HCT116 (cell line): Measurements from ENCODE around the gene KRTAP23-1. TPM values are rescaled to one million over a fixed set of nuclear protein-coding genes. Genes with fewer than 3 reads are reported as not detected.

Source experiments
- ATAC-seq: fragments of 200-7000 bp; cut with Tn5 transposase; 2 replicates; pipeline ENCODE4 v1.9.1; 2020; ENCODE audit warnings: mild to moderate bottlenecking, moderate library complexity
- BruUV-seq: library from RNA; stranded (reverse); fragments of 400-500 nt; replicated peaks from 2 replicates; lab custom pipeline; 2021; lab: Mats Ljungman, UMichigan
- CTCF ChIA-PET: fragments of 300-600 bp; sonication (Branson Sonifier 250); formaldehyde crosslinking; loops from one replicate; lab custom pipeline; 2021; ENCODE audit warnings: antibody characterized with exemption; lab: Charles Lee
- POLR2A ChIA-PET: fragments of 300-600, 350-600 bp; sonication (Branson Sonifier 250); formaldehyde crosslinking; loops from one replicate; lab custom pipeline; 2021; ENCODE audit warnings: antibody characterized with exemption; lab: Charles Lee
- RAD21 ChIA-PET, 2 experiments: fragments of 300-600 bp; sonication (Branson Sonifier 250); formaldehyde crosslinking; loops; one replicate each; lab custom pipeline; 2023; ENCODE audit warnings: low total read pairs in 2 of 2; ENCODE audit not compliant: uncharacterized antibody in 2 of 2, unreplicated experiment in 2 of 2, low non-redundant PET in 1 of 2; lab: Charles Lee
- DNase-seq: peaks from one replicate; pipeline ENCODE4 v3.0.0-alpha.2; 2010; ENCODE audit warnings: low read depth, low spot score
- H2AFZ ChIP-seq: fragments of 200-600 bp; shearing (Covaris generic), sonication (generic); 2 replicates; pipeline ENCODE4 v1.6.1; 2017; ENCODE audit warnings: low read depth, mixed run types, mixed read lengths, antibody characterized with exemption, low read length; ENCODE audit not compliant: poor library complexity, severe bottlenecking
- H3K27ac ChIP-seq: 2 replicates; pipeline ENCODE4 v1.5.1; 2012; ENCODE audit warnings: low read depth, low read length
- H3K27me3 ChIP-seq: fragments of 200-600 bp; sonication (generic); 2 replicates; pipeline ENCODE4 v1.6.1; 2016; ENCODE audit warnings: mixed run types, low read length, mixed read lengths; ENCODE audit not compliant: insufficient read depth
- H3K36me3 ChIP-seq, 2 experiments: fragments of 200-500 bp in 1 of 2; fragments of 200-600 bp in 1 of 2; sonication (Bioruptor generic) in 1 of 2; sonication (generic) in 1 of 2; 2 replicates each; pipeline versions ENCODE4 v1.5.1 to v1.6.1; 2014 to 2016; ENCODE audit warnings: low read length in 2 of 2, inconsistent platforms in 1 of 2, mixed read lengths in 1 of 2, mixed run types in 1 of 2; ENCODE audit not compliant: insufficient read depth in 2 of 2, control insufficient read depth in 1 of 2
- H3K4me1 ChIP-seq, 2 experiments: fragments of 200-600 bp in 1 of 2; sonication (generic) in 1 of 2; 2 replicates each; pipeline versions ENCODE4 v1.5.1 to v1.6.1; 2012 to 2017; ENCODE audit warnings: low read length in 2 of 2, inconsistent platforms in 1 of 2, mild to moderate bottlenecking in 1 of 2, mixed read lengths in 1 of 2, mixed run types in 1 of 2, moderate library complexity in 1 of 2; ENCODE audit not compliant: insufficient read depth in 2 of 2, control insufficient read depth in 1 of 2
- H3K4me2 ChIP-seq: fragments of 200-600 bp; sonication (generic); 2 replicates; pipeline ENCODE4 v1.6.1; 2017; ENCODE audit warnings: mixed run types, low read length, mixed read lengths
- H3K4me3 ChIP-seq, 2 experiments: fragments of 200-600 bp in 1 of 2; sonication (generic) in 1 of 2; replicated peaks in 1 of 2; 2 replicates each; pipeline ENCODE4 v1.5.1; 2011 to 2016; ENCODE audit warnings: low read length in 2 of 2, control low read depth in 1 of 2, low read depth in 1 of 2, mild to moderate bottlenecking in 1 of 2, mixed read lengths in 1 of 2, mixed run types in 1 of 2
- H3K79me2 ChIP-seq: fragments of 200-600 bp; sonication (generic); 2 replicates; pipeline ENCODE4 v1.6.1; 2017; ENCODE audit warnings: mild to moderate bottlenecking, mixed run types, low read length, moderate library complexity, mixed read lengths; ENCODE audit not compliant: insufficient read depth
- H3K9ac ChIP-seq: fragments of 200-600 bp; sonication (generic); 2 replicates; pipeline ENCODE4 v1.6.1; 2016; ENCODE audit warnings: low read length, mixed read lengths
- H3K9me2 ChIP-seq: fragments of 200-600 bp; sonication (generic), shearing (Covaris generic); 2 replicates; pipeline ENCODE4 v1.6.1; 2017; ENCODE audit warnings: mixed run types, mild to moderate bottlenecking, moderate library complexity; ENCODE audit not compliant: insufficient read depth
- H3K9me3 ChIP-seq, 2 experiments: fragments of 200-500 bp in 1 of 2; fragments of 200-600 bp in 1 of 2; sonication (Bioruptor generic) in 1 of 2; sonication (generic) in 1 of 2; 2 replicates each; pipeline ENCODE4 v1.6.1; 2014 to 2017; ENCODE audit warnings: low read length in 2 of 2, mixed read lengths in 2 of 2, inconsistent platforms in 1 of 2, low read depth in 1 of 2, mild to moderate bottlenecking in 1 of 2, mixed run types in 1 of 2, moderate library complexity in 1 of 2; ENCODE audit not compliant: control insufficient read depth in 1 of 2, insufficient read depth in 1 of 2
- H4K20me1 ChIP-seq: fragments of 200-600 bp; sonication (generic), shearing (Covaris generic); 2 replicates; pipeline ENCODE4 v1.6.1; 2017; ENCODE audit warnings: mixed run types, mild to moderate bottlenecking, moderate library complexity; ENCODE audit not compliant: insufficient read depth
- ATF3 ChIP-seq: IDR thresholded peaks from 2 replicates; pipeline ENCODE4 v1.6.1; 2012
- CBX3 ChIP-seq: IDR thresholded peaks from 2 replicates; pipeline ENCODE4 v1.6.1; 2012; ENCODE audit warnings: low read depth
- CEBPB ChIP-seq: IDR thresholded peaks from 2 replicates; pipeline ENCODE4 v1.6.1; 2012; ENCODE audit warnings: low read depth
- CTCF ChIP-seq, 3 experiments: fragments of 200-600 bp in 1 of 3; sonication (generic) in 1 of 3; IDR thresholded peaks in 2 of 3; conservative IDR thresholded peaks in 1 of 3; 2 replicates each; pipeline ENCODE4 v1.5.1; 2012 to 2017; ENCODE audit warnings: low read depth in 2 of 3, low read length in 2 of 3, antibody characterized with exemption in 1 of 3, borderline replicate concordance in 1 of 3, control low read depth in 1 of 3, mild to moderate bottlenecking in 1 of 3, mixed read lengths in 1 of 3, mixed run types in 1 of 3, moderate library complexity in 1 of 3; ENCODE audit not compliant: insufficient read depth in 1 of 3
- EGR1 ChIP-seq: IDR thresholded peaks from 2 replicates; pipeline ENCODE4 v1.6.1; 2012; ENCODE audit warnings: low read depth
- ELF1 ChIP-seq: IDR thresholded peaks from 2 replicates; pipeline ENCODE4 v1.6.1; 2012; ENCODE audit warnings: low read depth, borderline replicate concordance
- EZH2 ChIP-seq: fragments of 200-600 bp; sonication (generic); IDR thresholded peaks from 2 replicates; pipeline ENCODE4 v1.6.1; 2017; ENCODE audit warnings: antibody characterized with exemption, mixed run types
- FOSL1 ChIP-seq: IDR thresholded peaks from 2 replicates; pipeline ENCODE4 v1.6.1; 2012; ENCODE audit warnings: low read depth
- POLR2A ChIP-seq: IDR thresholded peaks from 2 replicates; pipeline ENCODE4 v1.7.0; 2011; ENCODE audit warnings: borderline replicate concordance; ENCODE audit not compliant: insufficient read depth, insufficient read length; ENCODE audit errors: extremely low read depth
- POLR2AphosphoS5 ChIP-seq: IDR thresholded peaks from 2 replicates; pipeline ENCODE4 v1.6.1; 2011; ENCODE audit warnings: mild to moderate bottlenecking, low read depth, low read length, moderate library complexity
- SIN3A ChIP-seq: IDR thresholded peaks from 2 replicates; pipeline ENCODE4 v1.6.1; 2012; ENCODE audit warnings: low read depth
- TCF7L2 ChIP-seq: IDR thresholded peaks from 2 replicates; pipeline ENCODE4 v1.7.0; 2011; ENCODE audit warnings: borderline replicate concordance, inconsistent platforms; ENCODE audit not compliant: insufficient read depth, insufficient read length; ENCODE audit errors: extremely low read depth
- YY1 ChIP-seq: IDR thresholded peaks from 2 replicates; pipeline ENCODE4 v1.6.1; 2011; ENCODE audit warnings: low read length, low read depth, moderate library complexity, mild to moderate bottlenecking; ENCODE audit not compliant: insufficient replicate concordance; ENCODE audit errors: extremely low read depth
- ZFX ChIP-seq: fragments of 450-650 bp; IDR thresholded peaks from 2 replicates; pipeline ENCODE4 v1.6.1; 2017
- ZNF274 ChIP-seq: fragments of 200-500 bp; sonication (Bioruptor generic); IDR thresholded peaks from 2 replicates; pipeline ENCODE4 v1.6.1; 2014; ENCODE audit warnings: mild to moderate bottlenecking, low read depth, low read length, inconsistent platforms
- intact Hi-C: fragments of 100-400 bp; cut with micrococcal nuclease; formaldehyde crosslinking; loops from 2 replicates; pipeline ENCODE4 v1.10.0; 2022
- total RNA-seq: library from RNA; stranded (reverse); gene quantifications from one replicate; pipeline ENCODE4 v1.2.1, GENCODE V29; 2021; ENCODE audit not compliant: unreplicated experiment

Gene KRTAP23-1
- total RNA-seq, 1 experiment from 2014 or later, result not detected

DNA sequence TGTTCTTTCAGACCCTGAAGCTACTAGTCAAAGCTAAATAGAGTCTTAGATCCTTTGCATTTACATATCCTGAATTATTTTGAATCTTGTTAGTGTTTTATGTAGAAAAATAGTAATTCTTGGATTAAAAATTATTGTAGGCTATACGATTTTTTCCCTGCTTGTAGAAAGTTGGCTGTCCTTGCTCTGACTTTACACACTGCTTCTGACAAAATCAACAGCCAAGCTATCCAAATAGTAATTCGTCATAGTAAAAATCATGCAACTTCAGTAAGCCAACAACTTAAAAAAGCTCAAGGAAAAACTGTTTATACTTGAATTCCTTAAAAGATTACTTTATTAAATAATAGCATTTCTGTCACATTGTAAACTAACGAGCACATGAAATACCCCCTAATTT lies 7.5 kb upstream of the KRTAP23-1 start:
- RAD21 ChIA-PET, result no interaction called here
- DNase-seq (no peak), ATAC-seq (no peak)
- Histone ChIP-seq H3K4me1 (no peaks in the 10 kb centered on the region), H3K79me2 (no peaks in the 10 kb centered on the region), H3K9ac (no peak overlapping the region), H3K4me2 (no peak overlapping the region), H2AFZ (no peak overlapping the region), H3K27ac (no peak overlapping the region), H3K9me3 (peaks cover 7 to 16% of the 10 kb centered on the region in 2 experiments; a peak in 3 of 4 replicates), H4K20me1 (no peaks in the 10 kb centered on the region), H3K9me2 (no peaks in the 10 kb centered on the region), H3K4me3 (no peak overlapping the region), H3K27me3 (no peaks in the 10 kb centered on the region), H3K36me3 (no peaks in the 10 kb centered on the region)
- CTCF ChIA-PET, result no interaction called here
- BruUV-seq, result no TSS peak
- intact Hi-C loops, result no loop called here
- TF ChIP-seq ZFX, result no peak
- no peak for TF ChIP-seq POLR2AphosphoS5
- TF ChIP-seq CBX3, result no peak
- TF ChIP-seq ZNF274, result no peak
- POLR2A ChIA-PET, result no interaction called here

- no TSS peak for BruUV-seq
- TF ChIP-seq POLR2A (no peak), ELF1 (no peak), FOSL1 (no peak), CEBPB (no peak), CBX3 (no peak), SIN3A (no peak), EGR1 (no peak), ATF3 (no peak), TCF7L2 (no peak), POLR2AphosphoS5 (no peak), YY1 (no peak), EZH2 (no peak), ZFX (no peak), CTCF (IDR thresholded peaks at IDR 0.05 in 2 of 3, conservative IDR thresholded peaks at IDR 0.05 in 1 of 3; ENCODE audit: borderline replicate concordance in 1 of 3, insufficient read depth in 1 of 3, low read depth in 2 of 3, low read length in 2 of 3) (no peak), ZNF274 (no peak)
- intact Hi-C loops, result no loop called here
Observed at GRCh38 chr21:30354308-30355005, 6.1 kb upstream of the KRTAP23-1 start.

More at GRCh38 chr21:30354308-30355005, 6.1 kb upstream of the KRTAP23-1 start:
- H2AFZ ChIP-seq, result no peak overlapping the region
- no peak overlapping the region for H3K27ac ChIP-seq
- H3K9me3 ChIP-seq, result peaks cover 12 to 16% of the 10 kb centered on the region in 2 experiments; a peak in 3 of 4 replicates
- no peaks in the 10 kb centered on the region for H3K79me2 ChIP-seq
- no peak overlapping the region for H3K4me3 ChIP-seq
- no peak overlapping the region for H3K9ac ChIP-seq
- H3K9me2 ChIP-seq, result no peaks in the 10 kb centered on the region
- no peak overlapping the region for H3K4me2 ChIP-seq
- DNase-seq (no peak), ATAC-seq (no peak)
- POLR2A ChIA-PET, result no interaction called here
- no peaks in the 10 kb centered on the region for H3K4me1 ChIP-seq
- H3K36me3 ChIP-seq, result no peaks in the 10 kb centered on the region
- CTCF ChIA-PET, result no interaction called here
- H3K27me3 ChIP-seq, result no peaks in the 10 kb centered on the region
- RAD21 ChIA-PET, result no interaction called here
- H4K20me1 ChIP-seq, result no peaks in the 10 kb centered on the region
